Measurements from ENCODE around the gene TTC9C. TPM values are rescaled to one million over a fixed set of nuclear protein-coding genes. Genes with fewer than 3 reads are reported as not detected.

Gene TTC9C
- total RNA-seq, 1 donor from 2014 or later, result 31.3 TPM

GRCh38 chr11:62712861-62713260 is 15.4 kb upstream of the TTC9C start:
- ATAC-seq, result no peak
- Histone ChIP-seq H3K27ac (peak overlapping the region; percentile 5), H3K4me3 (no peak overlapping the region), H3K9me3 (no peaks in the 10 kb centered on the region), H3K4me1 (peaks cover 19% of the 10 kb centered on the region), H3K27me3 (no peaks in the 10 kb centered on the region), H3K36me3 (peaks cover 74% of the 10 kb centered on the region)
- no peak for DNase-seq
- TF ChIP-seq CTCF (IDR thresholded peaks at IDR 0.05), result no peak
- intact Hi-C loops (cut with DNase I), result no loop called here

GRCh38 chr11:62713343-62713742 is 14.9 kb upstream of the TTC9C start:
- intact Hi-C loops (cut with DNase I), result no loop called here

GRCh38 chr11:62715150-62716130 is 12.8 kb upstream of the TTC9C start:
- Histone ChIP-seq H3K27ac (no peak overlapping the region), H3K4me1 (peaks cover 3% of the 10 kb centered on the region), H3K9me3 (no peaks in the 10 kb centered on the region), H3K36me3 (peaks cover 98% of the 10 kb centered on the region), H3K27me3 (no peaks in the 10 kb centered on the region), H3K4me3 (no peak overlapping the region)
- intact Hi-C loops (cut with DNase I), result no loop called here
- no peak for TF ChIP-seq CTCF (IDR thresholded peaks at IDR 0.05)
- DNase-seq, result no peak
- no peak for ATAC-seq

More at GRCh38 chr11:62713343-62713742, 14.9 kb upstream of the TTC9C start:
- TF ChIP-seq CTCF (IDR thresholded peaks at IDR 0.05), result no peak
- H3K9me3 ChIP-seq, result no peaks in the 10 kb centered on the region
- no peak for DNase-seq
- H3K27ac ChIP-seq, result peak overlapping the region; percentile 32
- peaks cover 78% of the 10 kb centered on the region for H3K36me3 ChIP-seq
- H3K4me1 ChIP-seq, result peaks cover 16% of the 10 kb centered on the region
- no peaks in the 10 kb centered on the region for H3K27me3 ChIP-seq
- peak; percentile 56 for ATAC-seq
- no peak overlapping the region for H3K4me3 ChIP-seq

GRCh38 chr11:62716206-62716605 is 12.1 kb upstream of the TTC9C start:
- peaks cover 98% of the 10 kb centered on the region for H3K36me3 ChIP-seq
- no peak overlapping the region for H3K27ac ChIP-seq
- ATAC-seq (no peak), DNase-seq (no peak)
- no peaks in the 10 kb centered on the region for H3K9me3 ChIP-seq
- no peaks in the 10 kb centered on the region for H3K27me3 ChIP-seq
- H3K4me1 ChIP-seq, result no peaks in the 10 kb centered on the region
- no peak for TF ChIP-seq CTCF (IDR thresholded peaks at IDR 0.05)
- H3K4me3 ChIP-seq, result no peak overlapping the region
- intact Hi-C loops (cut with DNase I), result no loop called here

GRCh38 chr11:62716816-62717215 is 11.5 kb upstream of the TTC9C start:
- intact Hi-C loops (cut with DNase I), result no loop called here
- no peak for TF ChIP-seq CTCF (IDR thresholded peaks at IDR 0.05)
- H3K27ac ChIP-seq, result no peak overlapping the region

More at GRCh38 chr11:62716816-62717215, 11.5 kb upstream of the TTC9C start:
- H3K36me3 ChIP-seq, result peaks cover 98% of the 10 kb centered on the region
- ATAC-seq (no peak), DNase-seq (no peak)
- no peaks in the 10 kb centered on the region for H3K27me3 ChIP-seq
- H3K9me3 ChIP-seq, result no peaks in the 10 kb centered on the region
- H3K4me3 ChIP-seq, result no peak overlapping the region
- peaks cover 1% of the 10 kb centered on the region for H3K4me1 ChIP-seq
